ENCODE measurements around the gene IQGAP3.

Gene IQGAP3

GRCh38 chr1:156511644-156512043, 60.7 kb downstream of the IQGAP3 start:
- DNase-seq (ENCODE audit: low read depth), result no peak
- no peak for TF ChIP-seq CTCF (IDR thresholded peaks at IDR 0.05; ENCODE audit: low read length, missing control alignments)

GRCh38 chr1:156510709-156511108, 61.7 kb downstream of the IQGAP3 start:
- H3K4me3 ChIP-seq (replicated peaks; ENCODE audit: low read depth, low read length), result no peak overlapping the region
- DNase-seq (ENCODE audit: low read depth), result peak; percentile 81
- TF ChIP-seq CTCF (IDR thresholded peaks at IDR 0.05; ENCODE audit: low read length, missing control alignments), result no peak

More at GRCh38 chr1:156511644-156512043, 60.7 kb downstream of the IQGAP3 start:
- no peak overlapping the region for H3K4me3 ChIP-seq (replicated peaks; ENCODE audit: low read depth, low read length)

DNA sequence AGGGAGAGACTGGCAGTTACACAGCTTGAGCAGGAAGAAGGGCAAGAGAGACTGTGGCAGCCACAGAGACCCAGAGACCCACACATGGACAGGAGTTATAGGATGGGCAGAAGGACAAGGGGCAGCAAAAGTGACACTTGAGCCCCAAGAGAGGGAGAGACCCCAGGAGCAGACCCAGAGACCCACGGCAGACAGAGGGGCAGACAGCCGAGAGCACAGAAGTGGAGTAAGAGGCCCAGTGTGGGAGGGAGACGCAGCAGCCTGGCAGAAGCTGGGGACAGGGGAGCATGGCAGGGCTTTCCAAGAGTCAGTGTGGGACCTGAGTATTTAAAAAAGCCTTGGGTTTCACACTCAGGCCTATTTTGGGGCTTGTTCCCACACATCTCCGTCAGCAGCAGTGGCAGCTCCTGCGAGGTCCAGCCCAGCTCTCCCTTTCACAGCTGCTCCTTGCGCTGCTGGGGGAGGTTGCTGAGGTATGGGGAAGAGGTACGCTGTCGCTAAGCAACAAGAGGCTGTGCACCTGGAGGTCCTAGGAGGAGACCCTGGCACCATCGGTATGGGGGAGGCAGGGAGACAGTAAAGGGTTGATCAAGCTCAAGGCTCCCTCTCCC, 62.8 kb downstream of the IQGAP3 start:
- no peak overlapping the region for H3K4me3 ChIP-seq (replicated peaks; ENCODE audit: low read depth, low read length)
- no peak for DNase-seq (ENCODE audit: low read depth)
- TF ChIP-seq CTCF (IDR thresholded peaks at IDR 0.05; ENCODE audit: low read length, missing control alignments), result no peak

DNA sequence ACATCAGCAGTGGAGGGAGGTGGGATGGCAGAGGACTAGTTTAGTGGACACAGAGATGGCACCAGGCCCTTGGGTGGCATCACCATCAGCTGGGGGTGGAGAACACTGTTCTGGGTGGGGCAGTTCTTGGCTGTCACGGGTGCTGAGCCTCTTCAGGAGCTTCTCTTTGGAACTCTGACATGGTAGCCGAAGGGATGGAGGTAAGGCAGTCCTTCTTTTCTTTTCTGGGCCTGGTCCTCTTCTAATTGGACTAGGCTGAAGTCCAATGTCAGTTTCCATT, 63.5 kb downstream of the IQGAP3 start:
- H3K4me3 ChIP-seq (replicated peaks; ENCODE audit: low read depth, low read length), result no peak overlapping the region
- no peak for DNase-seq (ENCODE audit: low read depth)
- no peak for TF ChIP-seq CTCF (IDR thresholded peaks at IDR 0.05; ENCODE audit: low read length, missing control alignments)

GRCh38 chr1:156508205-156508954, 64.0 kb downstream of the IQGAP3 start:
- no peak for DNase-seq (ENCODE audit: low read depth)
- H3K4me3 ChIP-seq (replicated peaks; ENCODE audit: low read depth, low read length), result no peak overlapping the region
- TF ChIP-seq CTCF (IDR thresholded peaks at IDR 0.05; ENCODE audit: low read length, missing control alignments), result no peak

DNA sequence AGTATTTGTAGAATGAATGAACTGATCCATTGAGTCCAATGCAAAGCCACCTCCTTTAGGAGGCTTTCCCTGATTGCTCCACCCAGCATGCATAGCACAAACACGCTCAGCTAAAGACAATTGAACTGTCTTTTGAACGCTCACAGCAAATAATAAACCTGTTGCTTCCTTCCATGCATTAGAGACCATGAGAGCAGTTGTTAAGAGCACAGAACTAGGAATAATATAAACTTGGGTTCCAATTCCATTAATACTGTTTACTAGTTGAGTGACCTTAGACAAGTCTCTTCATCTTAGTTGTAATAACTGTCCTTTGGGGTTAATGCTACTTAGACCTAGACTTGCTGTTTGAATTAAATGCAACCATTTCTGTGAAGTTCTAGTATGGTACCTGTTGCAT, 65.9 kb downstream of the IQGAP3 start:
- TF ChIP-seq CTCF (IDR thresholded peaks at IDR 0.05; ENCODE audit: low read length, missing control alignments), result no peak
- H3K4me3 ChIP-seq (replicated peaks; ENCODE audit: low read depth, low read length), result no peak overlapping the region
- no peak for DNase-seq (ENCODE audit: low read depth)
